CD4-positive, alpha-beta T cell treated with Interleukin-15 for 4 hours (primary cell): ENCODE data around the gene KRT17.
"Not testable (repeated sequence)": the region's sequence is repeated elsewhere in the genome, so short reads cannot be mapped to it uniquely, and the experiment has no call there.

Experiments
- DNase-seq: peaks from one replicate; pipeline ENCODE4 v3.0.0-alpha.2; 2020; ENCODE audit warnings: low spot score

Gene KRT17

GRCh38 chr17:41633556-41634199 is 9.3 kb upstream of the KRT17 start:
- DNase-seq, result no peak

DNA sequence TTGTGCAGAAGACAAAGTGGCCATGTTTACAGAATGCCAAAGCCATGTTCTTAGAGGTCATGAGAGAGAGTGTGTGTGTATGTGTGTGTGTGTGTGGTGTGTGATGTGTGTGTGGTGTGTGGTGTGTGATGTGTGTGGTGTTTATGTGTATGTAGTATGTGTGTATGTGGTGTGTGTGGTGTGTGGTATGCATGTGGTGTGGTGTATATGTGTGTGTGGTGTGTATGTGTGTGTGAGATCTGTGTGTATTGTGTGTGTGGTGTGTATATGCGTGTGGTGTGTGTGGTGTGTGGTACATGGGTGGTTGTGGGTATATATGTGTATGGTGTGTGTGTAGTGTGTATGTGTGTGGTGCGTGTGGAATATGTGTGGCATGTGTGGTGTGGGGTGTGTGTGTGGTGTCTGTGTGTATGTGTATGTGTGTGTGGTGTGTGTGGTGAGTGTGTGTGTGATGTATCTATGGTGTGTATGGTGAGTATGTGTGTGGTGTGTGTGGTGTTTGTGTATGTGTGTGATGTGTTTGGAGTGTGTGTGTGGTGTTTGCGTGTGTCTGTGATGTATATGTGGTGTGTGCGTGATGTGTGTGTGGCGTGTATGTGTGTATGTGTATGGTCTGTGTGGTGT is 8.2 kb upstream of the KRT17 start:
- no peak for DNase-seq

DNA sequence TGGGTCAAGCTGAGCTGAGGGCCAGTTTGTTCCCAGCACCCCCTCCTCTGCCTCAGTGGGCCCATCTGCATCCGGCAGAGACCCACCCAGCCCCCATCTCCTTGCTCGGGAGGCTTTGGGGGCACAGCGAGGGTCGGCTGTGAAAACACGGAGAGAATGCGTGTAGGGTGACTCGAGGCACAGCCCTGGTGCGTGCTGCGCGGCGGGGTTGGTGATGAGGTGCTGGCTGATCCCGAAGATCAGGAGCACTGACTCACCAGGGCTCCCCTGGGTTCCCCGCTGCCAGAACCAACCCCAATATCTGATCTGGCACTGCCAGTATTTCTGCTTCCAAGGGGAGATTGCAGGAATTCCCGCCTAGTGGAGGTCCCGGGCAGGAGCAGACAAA is 7.5 kb upstream of the KRT17 start:
- DNase-seq, result no peak

GRCh38 chr17:41631025-41631897 is 6.9 kb upstream of the KRT17 start:
- DNase-seq, result no peak

DNA sequence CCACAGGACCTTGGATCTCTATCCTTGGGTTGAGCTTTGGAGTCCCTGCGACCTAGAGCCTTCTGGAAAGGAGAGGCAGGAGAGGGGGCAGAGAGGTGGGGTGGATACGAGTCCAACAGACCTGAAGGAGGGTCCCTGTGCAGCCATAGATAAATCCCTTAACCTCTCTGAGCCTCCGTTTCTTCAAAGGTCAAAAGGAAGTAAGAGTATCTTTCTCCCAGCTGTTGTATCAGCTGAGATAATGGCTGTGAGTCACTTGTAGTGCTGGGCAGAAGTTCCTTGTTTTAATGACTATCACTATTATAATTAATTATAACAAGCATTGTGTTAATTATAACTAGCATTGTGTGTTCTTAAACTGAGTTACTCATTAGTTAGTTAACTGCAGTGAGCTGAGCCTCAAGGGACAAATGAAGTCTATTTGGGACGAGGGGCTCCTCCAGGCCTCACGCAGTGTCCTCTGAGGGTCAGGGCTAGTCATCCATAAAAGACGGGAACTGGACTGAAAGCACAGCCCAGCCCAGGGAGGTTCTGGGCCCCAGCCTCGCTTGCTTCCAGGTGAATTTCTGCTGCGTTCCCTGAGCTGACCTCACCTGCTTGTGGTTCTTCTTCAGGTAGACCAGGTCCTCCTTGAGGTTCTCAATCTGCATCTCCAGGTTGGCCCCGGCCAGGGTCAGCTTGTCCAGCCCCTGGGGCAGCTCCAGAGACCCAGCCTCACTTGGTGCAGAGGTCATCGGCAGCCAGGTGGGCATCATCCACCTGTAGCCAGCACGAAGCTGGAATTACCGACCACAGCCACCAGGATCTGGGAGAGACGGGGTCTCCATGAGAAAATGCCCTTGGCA is 5.7 kb upstream of the KRT17 start:
- no peak for DNase-seq

DNA sequence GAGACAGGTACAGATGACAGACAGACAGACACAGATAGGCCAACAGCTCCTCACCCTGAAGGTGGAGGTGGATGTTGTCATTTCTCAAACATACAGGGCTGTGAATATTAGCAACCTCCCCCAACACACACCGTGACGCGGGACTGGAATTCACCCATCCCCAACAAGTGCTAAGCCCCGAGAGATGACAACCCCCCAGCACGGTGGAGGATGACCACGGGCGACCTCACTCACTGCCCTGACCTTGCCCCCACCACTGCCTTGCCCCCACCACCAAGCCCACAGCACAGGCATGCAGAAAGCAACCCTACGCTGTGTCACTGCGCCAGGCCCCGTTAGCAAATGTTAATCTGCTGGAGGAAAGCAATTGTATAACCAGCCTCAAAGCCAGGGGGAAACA is 4.9 kb upstream of the KRT17 start:
- DNase-seq, result no peak

GRCh38 chr17:41628621-41629255 is 4.4 kb upstream of the KRT17 start:
- DNase-seq, result not testable (repeated sequence)

GRCh38 chr17:41628073-41628370 is 3.6 kb upstream of the KRT17 start:
- not testable (repeated sequence) for DNase-seq

DNA sequence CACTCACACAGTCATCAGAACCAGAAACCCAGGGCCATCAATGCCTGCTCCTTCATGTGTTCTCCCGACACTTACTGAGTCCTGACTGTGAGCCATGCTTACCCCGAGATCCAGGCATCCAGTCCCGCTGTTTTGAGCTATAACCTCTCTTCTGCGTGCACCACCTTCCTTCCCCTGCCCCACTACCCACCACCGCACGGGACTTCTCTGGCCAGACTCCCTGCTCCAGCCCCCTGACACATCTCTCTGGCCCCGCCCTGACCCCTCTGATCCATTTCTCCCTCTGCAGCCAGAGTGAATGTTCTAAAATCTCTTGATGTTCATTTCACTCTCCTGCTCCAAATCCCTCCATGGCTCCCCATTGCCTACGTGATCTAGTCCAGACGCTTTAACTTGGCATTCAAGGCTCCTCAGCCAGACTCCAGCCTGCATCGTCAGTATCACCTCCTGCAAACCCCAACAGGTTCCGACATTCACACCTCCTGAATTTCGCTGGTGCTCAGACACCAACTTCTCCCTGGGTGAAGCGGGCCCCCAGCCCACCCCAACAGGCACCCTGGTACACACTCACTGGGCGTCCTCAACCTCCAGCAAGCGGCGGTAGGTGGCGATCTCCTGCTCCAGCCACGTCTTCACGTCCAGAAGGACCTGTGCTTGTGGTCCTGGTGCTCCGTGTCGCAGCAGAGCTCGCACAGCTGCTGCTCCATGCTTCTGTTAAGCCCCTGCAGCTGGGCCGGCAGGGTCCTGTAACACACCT is 3.1 kb upstream of the KRT17 start:
- DNase-seq, result no peak

GRCh38 chr17:41626914-41627295 is 2.5 kb upstream of the KRT17 start:
- not testable (repeated sequence) for DNase-seq

GRCh38 chr17:41626028-41626913 is 1.9 kb upstream of the KRT17 start:
- DNase-seq, result not testable (repeated sequence)

DNA sequence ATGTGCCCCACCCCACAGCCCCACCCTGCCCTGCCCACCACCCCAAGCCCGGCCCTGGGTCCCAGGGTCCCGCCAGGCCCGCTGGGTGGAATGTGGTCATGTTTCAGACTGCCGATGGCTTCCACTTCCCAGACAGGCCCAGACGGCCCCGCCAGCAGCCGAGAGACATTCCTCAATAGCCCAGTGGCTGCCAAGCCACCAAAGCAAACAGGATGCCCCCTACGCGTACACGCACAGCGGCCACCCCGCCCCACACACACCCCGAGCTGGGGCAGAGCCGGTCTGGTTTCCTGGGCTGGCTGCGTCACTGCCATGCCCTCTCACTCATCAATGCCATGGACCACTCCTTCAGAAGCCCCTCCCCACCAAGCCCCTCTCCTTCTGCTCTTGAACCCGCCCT is 1.2 kb upstream of the KRT17 start:
- no peak for DNase-seq

GRCh38 chr17:41623184-41623861 is 1.1 kb downstream of the KRT17 start:
- DNase-seq, result not testable (repeated sequence)

DNA sequence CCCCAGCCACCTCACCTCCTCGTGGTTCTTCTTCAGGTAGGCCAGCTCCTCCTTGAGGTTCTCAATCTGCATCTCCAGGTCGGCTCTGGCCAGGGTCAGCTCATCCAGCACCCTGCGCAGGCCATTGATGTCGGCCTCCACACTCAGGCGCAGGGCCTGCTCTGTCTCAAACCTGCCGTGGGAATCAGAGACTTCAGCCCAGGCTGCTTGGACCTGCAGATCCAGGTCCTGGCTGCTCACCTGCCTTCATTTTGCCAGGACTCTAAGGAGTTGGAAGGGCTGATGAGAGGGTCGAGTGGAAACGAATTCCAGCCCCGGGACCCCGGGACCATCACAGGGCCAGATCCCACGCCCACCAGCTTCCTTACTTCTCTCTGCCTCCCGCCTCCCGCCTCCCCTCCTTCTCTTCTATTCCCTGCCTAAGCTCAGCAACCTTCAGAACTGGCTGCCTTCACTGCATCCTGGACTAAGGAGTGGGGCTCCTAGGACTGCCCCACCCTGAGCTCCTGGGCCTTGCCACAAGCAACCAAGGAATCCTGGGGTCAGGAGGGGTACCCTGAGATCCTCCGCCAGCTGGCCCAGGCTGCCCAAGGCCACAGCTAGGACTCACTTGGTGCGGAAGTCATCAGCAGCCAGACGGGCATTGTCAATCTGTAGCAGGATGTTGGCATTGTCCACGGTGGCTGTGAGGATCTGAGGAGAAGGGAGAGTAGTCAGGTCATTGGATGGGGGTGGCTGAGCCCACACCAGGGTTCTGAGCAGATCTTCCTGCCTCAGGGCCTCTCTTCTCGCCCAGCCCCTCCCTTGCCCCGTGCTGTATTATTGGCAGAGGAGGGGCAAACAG is 1.8 kb downstream of the KRT17 start:
- DNase-seq, result not testable (repeated sequence)

DNA sequence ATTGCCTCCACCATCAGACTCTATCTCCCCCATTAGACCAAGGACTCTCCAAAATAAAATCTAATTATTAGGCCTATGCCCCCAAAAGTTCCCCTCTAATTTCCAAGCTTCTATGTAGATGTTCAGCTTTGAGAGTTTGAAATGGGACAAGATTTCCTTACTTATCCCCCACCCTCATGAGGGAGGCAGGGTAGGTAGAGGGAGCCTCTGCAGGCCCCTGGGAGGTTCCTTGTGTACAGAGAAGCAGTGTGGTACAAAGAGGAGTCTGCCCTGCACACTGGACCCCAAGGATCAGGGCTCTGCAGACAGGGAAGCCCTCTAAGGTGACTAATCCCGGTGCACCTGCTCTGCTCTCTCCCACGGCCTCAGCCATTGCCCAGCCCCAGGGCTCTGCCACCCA is 2.5 kb downstream of the KRT17 start:
- no peak for DNase-seq

- DNase-seq, result not testable (repeated sequence)
Observed at GRCh38 chr17:41621435-41621817, 2.9 kb downstream of the KRT17 start.

GRCh38 chr17:41620583-41621434 is 3.6 kb downstream of the KRT17 start:
- DNase-seq, result no peak
